ENCODE results near the gene MBNL3.

MBNL3 gene

GRCh38 chrX:132407691-132408090, 81.1 kb downstream of the MBNL3 start:
- no peak overlapping the region for H3K4me3 ChIP-seq (ENCODE audit: low read depth, low read length)
- TF ChIP-seq CTCF (IDR thresholded peaks at IDR 0.05; ENCODE audit: low read depth, low read length) = no peak

- no peak for TF ChIP-seq CTCF (IDR thresholded peaks at IDR 0.05; ENCODE audit: low read depth, low read length)
- no peak overlapping the region for H3K4me3 ChIP-seq (ENCODE audit: low read depth, low read length)
Observed at GRCh38 chrX:132406106-132406505, 82.7 kb downstream of the MBNL3 start.

GRCh38 chrX:132404266-132404665, 84.6 kb downstream of the MBNL3 start:
- TF ChIP-seq CTCF (IDR thresholded peaks at IDR 0.05; ENCODE audit: low read depth, low read length) = no peak
- no peak overlapping the region for H3K4me3 ChIP-seq (ENCODE audit: low read depth, low read length)

GRCh38 chrX:132401935-132402334, 86.9 kb downstream of the MBNL3 start:
- H3K4me3 ChIP-seq (ENCODE audit: low read depth, low read length) = no peak overlapping the region
- no peak for TF ChIP-seq CTCF (IDR thresholded peaks at IDR 0.05; ENCODE audit: low read depth, low read length)

GRCh38 chrX:132400706-132401105, 88.1 kb downstream of the MBNL3 start:
- TF ChIP-seq CTCF (IDR thresholded peaks at IDR 0.05; ENCODE audit: low read depth, low read length) = no peak
- H3K4me3 ChIP-seq (ENCODE audit: low read depth, low read length) = no peak overlapping the region

GRCh38 chrX:132395645-132396044, 93.2 kb downstream of the MBNL3 start:
- H3K4me3 ChIP-seq (ENCODE audit: low read depth, low read length) = no peak overlapping the region
- TF ChIP-seq CTCF (IDR thresholded peaks at IDR 0.05; ENCODE audit: low read depth, low read length) = no peak

GRCh38 chrX:132395026-132395425, 93.8 kb downstream of the MBNL3 start:
- TF ChIP-seq CTCF (IDR thresholded peaks at IDR 0.05; ENCODE audit: low read depth, low read length) = no peak
- no peak overlapping the region for H3K4me3 ChIP-seq (ENCODE audit: low read depth, low read length)
